HepG2 (cell line): ENCODE results near the gene APOM. TPM values are rescaled to one million over a fixed set of nuclear protein-coding genes. Genes with fewer than 3 reads are reported as not detected.

Source experiments
- AFF4 ChIP-seq: sonication (generic); formaldehyde crosslinking; IDR thresholded peaks from 2 replicates; pipeline ENCODE4 v1.4.0; 2020; ENCODE audit warnings: missing genetic modification reagents
- CBX5 ChIP-seq: sonication (generic); formaldehyde crosslinking; IDR thresholded peaks from 2 replicates; pipeline ENCODE4 v1.4.0; 2020; ENCODE audit warnings: missing genetic modification reagents, borderline replicate concordance
- FOXM1 ChIP-seq: sonication (generic); formaldehyde crosslinking; IDR thresholded peaks from 2 replicates; pipeline ENCODE4 v1.5.0; 2020; ENCODE audit warnings: missing genetic modification reagents
- MYNN ChIP-seq: sonication (generic); formaldehyde crosslinking; IDR thresholded peaks from 2 replicates; pipeline ENCODE4 v1.4.0; 2020; ENCODE audit warnings: mild to moderate bottlenecking, low read depth, missing genetic modification reagents
- POLR2G ChIP-seq: fragments of 200-400 bp; formaldehyde crosslinking; IDR thresholded peaks from 2 replicates; pipeline ENCODE4 v1.6.1; 2018; ENCODE audit warnings: mild to moderate bottlenecking, low read depth, low read length, moderate library complexity
- RBM39 ChIP-seq: fragments of 200-400 bp; formaldehyde crosslinking; IDR thresholded peaks from one replicate; pipeline ENCODE4 v1.6.1; 2018; ENCODE audit warnings: antibody characterized with exemption, mild to moderate bottlenecking, low read depth, low read length; ENCODE audit not compliant: poor library complexity, severe bottlenecking
- RNF2 ChIP-seq: fragments of 450-650 bp; conservative IDR thresholded peaks from 2 replicates; pipeline ENCODE4 v1.6.1; 2016; ENCODE audit warnings: low read depth
- SP140L ChIP-seq: sonication (generic); formaldehyde crosslinking; IDR thresholded peaks from 2 replicates; pipeline ENCODE4 v1.4.0; 2020; ENCODE audit warnings: missing genetic modification reagents, borderline replicate concordance
- STAG1 ChIP-seq: sonication (generic); formaldehyde crosslinking; IDR thresholded peaks from 2 replicates; pipeline ENCODE4 v1.4.0; 2020; ENCODE audit warnings: missing genetic modification reagents
- TSC22D2 ChIP-seq: sonication (generic); formaldehyde crosslinking; IDR thresholded peaks from 2 replicates; pipeline ENCODE4 v1.5.1; 2020; ENCODE audit warnings: missing genetic modification reagents, mild to moderate bottlenecking, borderline replicate concordance
- YY1 ChIP-seq: IDR thresholded peaks from 2 replicates; pipeline ENCODE4 v1.6.1; 2011; ENCODE audit warnings: low read length, low read depth, moderate library complexity, mild to moderate bottlenecking; ENCODE audit not compliant: insufficient read depth, insufficient replicate concordance
- ZBTB46 ChIP-seq: sonication (generic); formaldehyde crosslinking; IDR thresholded peaks from 2 replicates; pipeline ENCODE4 v1.4.0; 2020; ENCODE audit warnings: mild to moderate bottlenecking, missing genetic modification reagents, borderline replicate concordance
- ZNF383 ChIP-seq: sonication (generic); formaldehyde crosslinking; IDR thresholded peaks from 2 replicates; pipeline ENCODE4 v1.4.0; 2020; ENCODE audit warnings: missing genetic modification reagents, mild to moderate bottlenecking, borderline replicate concordance
- ZNF432 ChIP-seq: sonication (generic); formaldehyde crosslinking; IDR thresholded peaks from 2 replicates; pipeline ENCODE4 v1.5.0; 2020; ENCODE audit warnings: missing genetic modification reagents, mild to moderate bottlenecking, borderline replicate concordance
- ZNF619 ChIP-seq: sonication (generic); formaldehyde crosslinking; IDR thresholded peaks from 2 replicates; pipeline ENCODE4 v1.4.0; 2020; ENCODE audit warnings: mild to moderate bottlenecking, missing genetic modification reagents
- ZNF687 ChIP-seq: sonication (generic); formaldehyde crosslinking; IDR thresholded peaks from 2 replicates; pipeline ENCODE4 v1.5.1; 2020; ENCODE audit warnings: mild to moderate bottlenecking, missing genetic modification reagents, moderate library complexity
- ZNF784 ChIP-seq: sonication (generic); formaldehyde crosslinking; IDR thresholded peaks from 2 replicates; pipeline ENCODE4 v1.5.1; 2020; ENCODE audit warnings: missing genetic modification reagents, mild to moderate bottlenecking, borderline replicate concordance
- ZSCAN29 ChIP-seq: sonication (generic); formaldehyde crosslinking; conservative IDR thresholded peaks from 2 replicates; pipeline ENCODE4 v1.4.0; 2020; ENCODE audit warnings: mild to moderate bottlenecking, missing genetic modification reagents
- polyA plus RNA-seq, 8 experiments: library from polyadenylated mRNA; depleted of rRNA in 3 of 8; stranded (reverse) in 7 of 8; unstranded in 1 of 8; fragments of >200 nt; fragmentation: Illumina TruSeq in 4 of 8; extraction: Trizol in 4 of 8; gene quantifications; 2 replicates each; pipeline versions ENCODE4 v1.2.1 to v1.2.3, GENCODE V29; 2011 to 2016; ENCODE audit warnings: low read depth in 4 of 8, missing spikeins in 1 of 8, mixed read lengths in 1 of 8; ENCODE audit not compliant: insufficient read depth in 1 of 8
- total RNA-seq, 5 experiments: library from RNA; depleted of rRNA; stranded (reverse); fragments of >200 nt; fragmentation: Illumina TruSeq; extraction: Trizol; gene quantifications; 2 replicates each; pipeline ENCODE4 v1.2.3, GENCODE V29; 2016; ENCODE audit warnings: low read depth in 1 of 5

Gene APOM
- total and polyA plus RNA-seq, 2 of the 13 experiments (the other 11 are each of a cell fraction or from before 2014, with no cell fraction given), result 98.2 to 1,140 TPM

- no peak for TF ChIP-seq ZBTB46 (CRISPR knock-in tag)
- TF ChIP-seq ZSCAN29 (CRISPR knock-in tag), result 0 out of 2 replicates have a peak, but pooled peaks have one; percentile 62
- peak; percentile 82 for TF ChIP-seq ZNF687 (CRISPR knock-in tag)
- TF ChIP-seq MYNN (CRISPR knock-in tag), result no peak
- TF ChIP-seq ZNF619 (CRISPR knock-in tag), result no peak
- TF ChIP-seq FOXM1 (CRISPR knock-in tag), result 0 out of 2 replicates have a peak, but pooled peaks have one; percentile 63
- peak; percentile 51; the same call in 1 of the 2 replicates for TF ChIP-seq ZNF784 (CRISPR knock-in tag)
- no peak for TF ChIP-seq RNF2
- TF ChIP-seq SP140L (CRISPR knock-in tag), result no peak
- no peak for TF ChIP-seq TSC22D2 (CRISPR knock-in tag)
- TF ChIP-seq ZNF432, result no peak
- TF ChIP-seq POLR2G, result peak; percentile 76
- TF ChIP-seq STAG1 (CRISPR knock-in tag), result 0 out of 2 replicates have a peak, but pooled peaks have one; percentile 11
- no peak; the same call in 1 of the 2 replicates for TF ChIP-seq AFF4 (CRISPR knock-in tag)
- TF ChIP-seq YY1, result peak; percentile 96
- TF ChIP-seq RBM39, result peak; percentile 62
- no peak for TF ChIP-seq ZNF383
- TF ChIP-seq CBX5 (CRISPR knock-in tag), result peak; percentile 38; the same call in 1 of the 2 replicates
Measured at GRCh38 chr6:31664790-31665500, 9.3 kb downstream of the APOM start, which contains the start of gene GPANK1 (continued).
